Activated CD4-positive, alpha-beta T cell treated with anti-CD3 and anti-CD28 coated beads for 4 hours (primary cell): ENCODE measurements around the gene VSIG10L2.
A peak's percentile ranks its signal among the peaks of the same experiment; 100 is the strongest.

Experiments used
- DNase-seq, 2 donors: peaks; one replicate each; pipeline ENCODE4 v3.0.0-alpha.2; 2020

The VSIG10L2 gene

GRCh38 chr11:125930076-125930450, 15.8 kb upstream of the VSIG10L2 start:
- DNase-seq = no peak

- no peak for DNase-seq
Measured at GRCh38 chr11:125931116-125931515, 14.7 kb upstream of the VSIG10L2 start.

GRCh38 chr11:125931668-125932067, 14.2 kb upstream of the VSIG10L2 start:
- DNase-seq = no peak

GRCh38 chr11:125932301-125932700, 13.5 kb upstream of the VSIG10L2 start:
- no peak for DNase-seq

GRCh38 chr11:125933030-125933813, 12.6 kb upstream of the VSIG10L2 start:
- DNase-seq = no peak

- DNase-seq = no peak
Measured at GRCh38 chr11:125934473-125934872, 11.4 kb upstream of the VSIG10L2 start.

GRCh38 chr11:125935056-125935455, 10.8 kb upstream of the VSIG10L2 start:
- DNase-seq = no peak

GRCh38 chr11:125935618-125936199, 10.1 kb upstream of the VSIG10L2 start:
- DNase-seq = no peak

- no peak for DNase-seq
Measured at GRCh38 chr11:125938418-125938817, 7.4 kb upstream of the VSIG10L2 start.

- DNase-seq = no peak
Measured at GRCh38 chr11:125939081-125939521, 6.7 kb upstream of the VSIG10L2 start.

GRCh38 chr11:125940145-125940544, 5.7 kb upstream of the VSIG10L2 start:
- DNase-seq = no peak

GRCh38 chr11:125941267-125941618, 4.6 kb upstream of the VSIG10L2 start:
- no peak for DNase-seq

GRCh38 chr11:125941619-125942611, 3.9 kb upstream of the VSIG10L2 start:
- DNase-seq = peak; percentile 22 to 43

GRCh38 chr11:125942771-125943428, 2.9 kb upstream of the VSIG10L2 start:
- DNase-seq = no peak

GRCh38 chr11:125943661-125944349, 2.0 kb upstream of the VSIG10L2 start:
- no peak for DNase-seq

GRCh38 chr11:125944350-125945010, 1.4 kb upstream of the VSIG10L2 start:
- no peak for DNase-seq

GRCh38 chr11:125945011-125945796, 640 bp upstream of the VSIG10L2 start:
- no peak for DNase-seq

- DNase-seq = no peak
Measured at GRCh38 chr11:125946712-125947418, 1.0 kb downstream of the VSIG10L2 start.

GRCh38 chr11:125947419-125948277, 1.8 kb downstream of the VSIG10L2 start:
- no peak for DNase-seq
